Adipose tissue (tissue), 3 donors: Measurements from ENCODE around the gene ABCA4. TPM values are rescaled to one million over a fixed set of nuclear protein-coding genes. Genes with fewer than 3 reads are reported as not detected.

ENCODE experiments used
- H3K27ac ChIP-seq: one replicate; pipeline ENCODE4 v1.5.1; 2013; ENCODE audit warnings: low read depth, low read length
- WGBS, 3 donors: extraction: QIAGEN DNeasy Blood & Tissue Kit; methylation state at CpG; one replicate each; pipeline ENCODE4 v1.1.7; 2013; 5-methylcytosine and 5-hydroxymethylcytosine counted together
- polyA plus RNA-seq, 3 donors: library from polyadenylated mRNA; stranded (reverse); fragments of 200-250 nt; gene quantifications; one replicate each; pipeline ENCODE4 v1.2.3, GENCODE V29; 2013
- donor health status: healthy with polysubstance abuse.
- donor health status: Bipolar disorder and iron deficiency.
- donor health status: healthy.

Gene ABCA4
- polyA plus RNA-seq, 3 donors, result 0.15 to 0.67 (median 0.36) TPM

DNA sequence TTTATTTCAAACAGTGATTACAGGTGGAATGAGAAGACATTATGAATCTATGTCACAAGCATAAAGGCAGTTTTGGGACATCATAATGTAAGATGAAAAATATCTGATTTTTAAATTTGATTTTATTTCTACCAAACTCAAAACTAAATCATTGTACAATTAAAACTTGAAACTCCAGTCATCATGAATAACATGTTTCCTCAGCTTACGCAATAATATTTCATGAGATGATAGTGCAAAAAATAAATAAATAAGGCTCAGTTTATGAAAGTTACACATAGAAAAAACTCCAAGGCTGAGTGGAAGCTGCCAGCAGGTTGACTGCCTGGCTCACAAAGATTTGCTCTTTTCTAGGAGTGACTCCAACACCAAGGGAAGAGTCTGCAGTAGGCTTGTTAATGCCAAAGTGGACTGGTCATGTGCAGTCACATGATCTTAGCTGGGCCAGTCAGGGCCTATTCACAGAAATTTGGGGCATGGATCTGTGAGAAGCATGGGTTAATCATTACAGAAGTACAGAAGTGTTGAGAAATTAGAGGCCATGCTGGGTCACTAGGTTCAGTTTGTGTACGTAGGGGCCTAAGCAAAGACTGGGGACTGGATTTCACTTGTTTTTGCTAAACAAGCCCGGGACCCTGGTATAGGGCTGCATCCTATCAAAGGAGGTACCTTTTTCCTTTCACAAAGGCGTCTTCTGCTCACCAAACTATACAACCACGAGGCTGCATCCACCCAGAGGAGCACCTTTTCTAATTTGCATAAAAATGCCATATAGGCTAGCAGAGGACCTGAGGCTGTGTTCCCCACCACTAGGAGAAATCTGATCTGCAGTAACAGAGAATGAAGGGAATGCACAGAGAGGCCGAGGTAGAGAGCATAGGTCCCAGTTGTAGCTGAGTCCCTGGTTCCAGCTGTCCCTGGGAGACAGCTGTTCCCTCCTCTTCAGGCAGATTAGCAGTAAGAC lies 4.9 kb upstream of the ABCA4 start:
- WGBS, 3 donors, result 51 to 86% (median 65%) methylated on average over 6 of the region's 6 CpGs
- H3K27ac ChIP-seq, result no peak overlapping the region

- H3K27ac ChIP-seq, result no peak overlapping the region
Measured at GRCh38 chr1:94124538-94124937, 3.6 kb upstream of the ABCA4 start.

GRCh38 chr1:94122201-94122970 lies 1.4 kb upstream of the ABCA4 start:
- WGBS, 3 donors, result 67 to 76% (median 71%) methylated on average over 5 of the region's 5 CpGs
- H3K27ac ChIP-seq, result no peak overlapping the region

More at GRCh38 chr1:94124538-94124937, 3.6 kb upstream of the ABCA4 start:
- WGBS, 3 donors, result 91 to 97% (median 94%) methylated on average over 1 of the region's 1 CpG

DNA sequence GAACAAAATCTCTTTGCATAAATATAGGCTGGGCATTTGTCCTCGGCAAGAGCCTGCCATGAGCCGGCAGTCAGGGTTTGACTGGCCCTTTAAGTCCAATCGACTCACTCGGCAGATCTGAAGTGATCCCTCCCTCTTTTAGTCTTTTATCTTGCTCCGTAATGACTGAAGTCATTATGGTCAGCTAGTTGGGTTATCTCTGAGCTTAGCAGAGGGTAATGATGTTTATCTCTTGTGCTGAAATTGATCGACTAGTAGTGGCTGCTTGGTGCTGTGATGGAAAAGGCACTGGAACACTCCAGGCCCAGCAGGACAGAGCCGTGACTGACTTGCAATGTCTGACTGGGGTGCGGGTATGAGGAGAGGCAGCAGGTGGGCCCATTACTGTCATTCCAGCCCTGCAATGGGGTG lies 468 bp upstream of the ABCA4 start:
- WGBS, 3 donors, result 57 to 88% (median 86%) methylated on average over 8 of the region's 8 CpGs
- no peak overlapping the region for H3K27ac ChIP-seq

DNA sequence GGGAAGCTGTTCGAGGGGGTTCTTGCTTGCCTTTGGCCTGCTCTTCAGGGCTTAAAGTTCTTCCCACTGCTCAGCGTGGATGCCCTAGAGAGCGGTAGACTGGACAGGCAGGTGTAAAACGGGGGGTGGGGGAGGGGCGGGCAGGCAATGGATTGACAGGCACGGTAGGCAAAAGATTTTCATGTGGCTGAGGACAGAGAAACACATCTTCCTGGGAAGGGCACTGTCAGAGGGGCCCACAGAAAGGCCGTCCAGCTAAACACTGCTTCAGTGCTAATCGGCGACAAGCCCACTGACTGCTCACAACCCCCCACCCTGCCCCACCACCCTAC lies 412 bp downstream of the ABCA4 start:
- 62 to 93% (median 87%) methylated on average over 8 to 9 of the region's 9 CpGs for WGBS, 3 donors

DNA sequence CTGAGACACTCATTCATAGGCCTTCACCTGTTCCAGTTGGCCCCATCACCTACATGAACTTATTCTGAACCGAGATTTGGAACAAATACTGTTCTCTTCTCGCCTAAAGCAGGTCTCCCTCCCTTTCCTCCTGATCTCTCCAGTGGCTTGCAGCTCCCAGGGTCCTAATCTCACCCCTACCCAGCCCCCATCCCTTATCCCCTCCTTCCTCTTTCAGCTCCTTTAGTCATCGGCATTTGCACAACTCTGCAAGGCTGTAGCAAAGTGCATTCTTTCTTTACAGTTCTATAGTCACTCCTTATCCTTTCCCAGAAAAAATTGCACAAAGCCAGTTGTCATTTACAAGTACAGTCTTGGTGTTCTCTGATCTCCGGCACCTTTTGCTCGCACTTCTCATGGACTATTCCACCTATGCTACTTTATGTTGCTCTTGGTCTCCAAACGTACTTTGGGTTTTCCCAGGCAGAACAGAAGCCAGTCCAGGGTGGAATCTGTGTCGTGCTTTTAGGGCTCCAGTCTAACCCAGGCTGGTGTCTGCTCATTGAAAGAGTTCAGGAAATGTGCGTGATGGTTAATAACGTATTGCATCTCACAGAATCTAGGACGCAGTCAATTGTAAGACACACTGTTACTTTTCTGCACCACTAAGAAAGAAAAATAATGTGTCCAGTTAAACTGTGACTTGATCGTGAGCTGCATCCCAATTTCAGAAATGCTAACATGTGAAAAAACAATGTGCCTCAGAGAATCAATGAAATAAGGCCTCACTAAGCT lies 965 bp downstream of the ABCA4 start:
- 82 to 93% (median 92%) methylated on average over 11 of the region's 11 CpGs for WGBS, 3 donors
- H3K27ac ChIP-seq, result no peak overlapping the region

More for the DNA sequence above, 412 bp downstream of the ABCA4 start:
- no peak overlapping the region for H3K27ac ChIP-seq

GRCh38 chr1:94119306-94119705 lies 1.6 kb downstream of the ABCA4 start:
- H3K27ac ChIP-seq, result no peak overlapping the region
- WGBS, 3 donors, result 90 to 94% (median 91%) methylated on average over 6 of the region's 6 CpGs

GRCh38 chr1:94118471-94118870 lies 2.5 kb downstream of the ABCA4 start:
- 84 to 93% (median 85%) methylated on average over 7 of the region's 7 CpGs for WGBS, 3 donors
- H3K27ac ChIP-seq, result no peak overlapping the region

DNA sequence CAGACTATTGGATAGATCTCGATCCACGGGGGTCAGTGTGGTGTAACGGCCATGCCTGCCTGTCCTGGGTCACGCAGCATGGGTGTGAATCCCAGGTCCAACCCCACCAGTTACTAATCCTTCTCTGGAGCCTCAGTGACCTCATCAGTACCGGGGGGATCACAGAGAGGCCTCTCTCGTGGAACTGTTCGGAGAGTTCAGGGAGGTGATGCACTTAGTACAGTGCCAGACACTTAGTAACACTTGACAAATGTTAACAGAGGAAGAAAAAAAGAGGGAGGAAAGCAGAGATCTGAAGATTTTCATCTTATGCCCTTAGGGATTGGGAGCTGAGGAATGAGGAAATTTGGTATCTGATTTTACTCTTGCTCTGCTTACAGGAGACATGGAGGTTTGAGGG lies 2.9 kb downstream of the ABCA4 start:
- H3K27ac ChIP-seq, result no peak overlapping the region
- WGBS, 3 donors, result 79 to 82% (median 81%) methylated on average over 7 of the region's 7 CpGs

GRCh38 chr1:94117259-94117851 lies 3.6 kb downstream of the ABCA4 start:
- WGBS, 3 donors, result 76 to 87% (median 86%) methylated on average over 14 of the region's 14 CpGs
- no peak overlapping the region for H3K27ac ChIP-seq

- WGBS, 3 donors, result 74 to 83% (median 81%) methylated on average over 6 of the region's 6 CpGs
- H3K27ac ChIP-seq, result no peak overlapping the region
Measured at GRCh38 chr1:94115900-94116436, 5.0 kb downstream of the ABCA4 start.

- H3K27ac ChIP-seq, result no peak overlapping the region
- 88 to 93% (median 91%) methylated on average over 10 of the region's 10 CpGs for WGBS, 3 donors
Measured at GRCh38 chr1:94115254-94115899, 5.6 kb downstream of the ABCA4 start.

DNA sequence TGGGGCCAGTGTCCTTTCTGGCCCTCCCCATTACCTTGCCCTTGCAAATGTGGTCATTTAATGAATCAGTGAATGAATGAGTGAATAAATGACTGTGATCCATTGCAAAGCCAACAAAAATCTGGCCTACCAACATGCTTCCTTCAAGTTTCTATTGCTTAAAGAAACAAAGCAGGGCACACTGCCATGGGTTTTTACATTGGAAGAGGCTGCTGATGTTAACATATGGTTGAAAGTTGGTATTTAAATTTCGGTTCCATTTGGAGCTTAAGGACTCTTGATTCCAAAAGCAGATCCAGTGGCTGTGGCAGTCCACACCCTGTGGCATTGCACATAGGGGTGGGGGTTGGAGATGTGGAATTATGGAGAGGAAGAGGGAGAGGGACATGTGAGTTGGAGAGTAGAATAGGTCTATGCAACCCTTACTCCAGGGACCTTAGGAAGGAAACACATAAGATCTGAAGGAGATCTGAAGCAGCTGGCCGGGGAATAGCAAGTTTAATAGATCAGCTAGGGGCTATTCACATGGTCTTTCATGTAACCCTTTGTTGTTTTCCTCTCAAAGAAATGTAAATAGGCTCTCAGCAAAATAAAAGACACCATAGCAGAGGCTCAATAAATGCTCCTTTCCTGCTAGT lies 7.2 kb downstream of the ABCA4 start:
- WGBS, 3 donors, result 58 to 78% (median 63%) methylated on average over 2 of the region's 2 CpGs

GRCh38 chr1:94111879-94112278 lies 9.1 kb downstream of the ABCA4 start:
- WGBS, 3 donors, result 82 to 89% (median 86%) methylated on average over 9 of the region's 9 CpGs
- H3K27ac ChIP-seq, result no peak overlapping the region

More for the DNA sequence above, 7.2 kb downstream of the ABCA4 start:
- H3K27ac ChIP-seq, result no peak overlapping the region

DNA sequence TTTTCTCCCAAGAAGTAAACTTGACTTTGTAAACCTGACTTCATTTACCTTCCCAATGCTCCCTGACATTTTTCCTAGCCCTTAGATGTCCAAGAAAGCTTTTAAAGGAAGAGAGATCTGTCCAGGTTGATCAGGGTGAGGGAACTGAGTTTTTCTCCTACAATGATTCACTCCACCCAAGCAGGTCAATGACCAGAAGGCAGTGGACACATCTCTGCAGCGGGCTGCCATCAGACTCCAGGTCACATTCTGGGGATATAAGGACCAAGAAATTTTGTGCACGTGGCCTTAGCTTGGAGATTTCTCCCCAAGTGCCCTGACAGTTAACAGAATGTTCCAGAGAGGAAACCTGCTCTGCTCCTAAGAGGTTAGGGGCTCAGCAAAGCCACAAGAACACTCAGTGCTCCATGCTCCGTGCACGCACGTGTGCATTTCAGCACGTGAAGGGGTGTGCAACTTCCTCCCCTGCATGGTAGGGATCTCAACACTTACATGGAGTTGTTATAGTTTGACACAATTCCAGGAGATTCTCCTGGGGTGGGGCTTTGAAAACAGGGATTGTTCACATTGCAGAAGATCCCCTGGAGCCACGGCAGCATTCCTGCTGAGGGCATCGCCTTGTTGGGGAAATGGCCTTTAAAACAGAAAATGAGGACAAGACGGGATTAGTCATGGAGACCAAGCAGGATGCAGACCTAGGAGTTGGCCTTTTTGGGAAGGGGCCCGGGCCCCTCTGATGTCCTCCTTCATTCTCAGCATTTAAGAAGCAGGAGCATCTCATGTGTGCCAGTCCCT lies 9.8 kb downstream of the ABCA4 start:
- WGBS, 3 donors, result 79 to 91% (median 84%) methylated on average over 10 of the region's 10 CpGs
- no peak overlapping the region for H3K27ac ChIP-seq

DNA sequence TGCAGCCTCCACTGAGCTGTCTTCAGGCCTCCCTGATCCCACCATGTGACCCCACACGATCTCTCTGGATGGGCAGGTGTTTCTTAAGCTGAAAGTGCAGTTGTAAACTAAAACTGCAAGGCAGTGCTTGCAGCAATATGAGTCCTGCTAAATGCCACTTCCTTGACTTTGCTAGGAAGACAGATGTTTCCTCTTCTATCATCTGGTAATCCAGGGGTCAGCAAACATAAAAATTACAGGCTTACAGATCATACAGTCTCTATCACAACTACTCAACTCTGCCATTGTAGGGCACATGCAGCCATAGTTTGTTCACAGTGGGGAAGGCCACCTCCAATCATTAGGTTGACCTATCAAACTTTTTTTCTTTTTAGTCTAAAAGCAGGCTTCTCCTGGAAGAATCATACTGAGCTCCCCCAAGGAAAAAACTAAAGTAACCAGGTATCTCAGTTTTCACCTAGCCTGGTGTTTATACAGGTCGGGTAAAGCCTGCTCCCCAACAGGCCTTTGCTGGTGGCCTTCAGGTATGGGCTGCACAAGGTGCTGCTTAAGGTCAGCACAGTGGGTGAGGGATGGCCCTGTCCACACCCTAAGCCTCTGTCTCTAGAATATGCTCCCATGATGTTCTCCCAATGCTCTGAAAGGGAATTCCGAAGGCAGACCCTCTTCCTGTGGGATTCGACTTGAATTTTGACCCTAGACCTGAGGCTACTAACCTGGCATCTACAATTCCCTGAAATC lies 10.8 kb downstream of the ABCA4 start:
- H3K27ac ChIP-seq, result no peak overlapping the region
- 77 to 85% (median 81%) methylated on average over 4 of the region's 4 CpGs for WGBS, 3 donors
